ENCODE results near the gene LORICRIN.

DNA sequence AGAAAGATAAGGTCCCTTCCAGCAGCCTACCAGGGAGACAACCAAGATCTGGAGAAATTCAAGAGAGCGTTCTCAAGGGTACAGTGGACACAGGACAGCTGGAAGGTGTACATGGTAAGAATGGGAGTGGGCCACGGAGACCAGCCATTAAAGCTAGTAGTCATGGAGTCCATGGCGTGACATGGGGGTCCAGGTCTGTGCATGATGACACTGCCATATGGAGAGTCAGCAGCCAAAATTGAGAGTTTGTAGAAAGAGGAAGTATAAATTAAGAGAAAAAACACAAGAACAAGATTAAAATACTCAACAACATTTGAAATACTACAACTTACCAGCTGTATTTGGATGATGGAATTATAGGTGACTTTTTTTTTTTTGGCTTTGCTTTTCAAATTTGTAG is 7.9 kb upstream of the LORICRIN start:
- TF ChIP-seq EP300 (IDR thresholded peaks at IDR 0.05): no peak
- TF ChIP-seq, protein P1, sequence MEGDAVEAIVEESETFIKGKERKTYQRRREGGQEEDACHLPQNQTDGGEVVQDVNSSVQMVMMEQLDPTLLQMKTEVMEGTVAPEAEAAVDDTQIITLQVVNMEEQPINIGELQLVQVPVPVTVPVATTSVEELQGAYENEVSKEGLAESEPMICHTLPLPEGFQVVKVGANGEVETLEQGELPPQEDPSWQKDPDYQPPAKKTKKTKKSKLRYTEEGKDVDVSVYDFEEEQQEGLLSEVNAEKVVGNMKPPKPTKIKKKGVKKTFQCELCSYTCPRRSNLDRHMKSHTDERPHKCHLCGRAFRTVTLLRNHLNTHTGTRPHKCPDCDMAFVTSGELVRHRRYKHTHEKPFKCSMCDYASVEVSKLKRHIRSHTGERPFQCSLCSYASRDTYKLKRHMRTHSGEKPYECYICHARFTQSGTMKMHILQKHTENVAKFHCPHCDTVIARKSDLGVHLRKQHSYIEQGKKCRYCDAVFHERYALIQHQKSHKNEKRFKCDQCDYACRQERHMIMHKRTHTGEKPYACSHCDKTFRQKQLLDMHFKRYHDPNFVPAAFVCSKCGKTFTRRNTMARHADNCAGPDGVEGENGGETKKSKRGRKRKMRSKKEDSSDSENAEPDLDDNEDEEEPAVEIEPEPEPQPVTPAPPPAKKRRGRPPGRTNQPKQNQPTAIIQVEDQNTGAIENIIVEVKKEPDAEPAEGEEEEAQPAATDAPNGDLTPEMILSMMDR (IDR thresholded peaks at IDR 0.05): no peak

Data from tibial nerve (tissue), 4 donors.